CD1c-positive myeloid dendritic cell (primary cell): ENCODE measurements around the gene CLASP2.

Source experiments
- DNase-seq: peaks from one replicate; pipeline ENCODE4 v3.0.0-alpha.2; 2016; ENCODE audit errors: extremely low spot score

CLASP2 gene

DNA sequence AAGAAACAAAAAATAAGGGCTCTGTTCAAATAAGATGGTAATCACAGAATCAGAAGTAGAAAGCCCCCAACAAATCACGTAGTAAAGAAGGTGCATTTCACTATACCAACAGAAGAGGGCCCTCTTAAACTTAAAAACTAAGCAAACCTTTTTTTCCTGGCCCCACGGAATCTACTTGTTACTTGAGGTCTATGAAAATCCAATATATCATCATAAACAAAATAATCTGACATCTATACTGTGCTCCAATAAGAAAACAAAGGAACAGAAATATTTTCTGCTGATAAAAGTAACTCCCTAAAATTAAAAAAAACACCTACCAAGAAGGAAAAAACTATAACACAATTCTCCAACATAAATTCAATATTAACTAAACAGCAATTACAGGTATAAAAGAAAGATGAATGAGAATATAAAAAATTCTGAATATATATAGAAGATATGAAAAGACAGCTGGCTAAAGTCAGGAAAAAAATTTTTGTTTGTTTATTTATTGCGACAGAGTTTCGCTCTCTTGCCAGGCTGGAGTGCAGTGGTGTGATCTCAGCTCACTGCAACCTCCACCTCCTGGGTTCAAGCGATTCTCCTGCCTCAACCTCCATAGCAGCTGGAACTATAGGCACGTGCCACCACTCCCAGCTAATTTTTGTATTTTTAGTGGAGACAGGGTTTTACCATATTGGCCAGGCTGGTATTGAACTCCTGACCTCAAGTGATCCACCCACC is 81.8 kb downstream of the CLASP2 start:
- peak; percentile 54 for DNase-seq

DNA sequence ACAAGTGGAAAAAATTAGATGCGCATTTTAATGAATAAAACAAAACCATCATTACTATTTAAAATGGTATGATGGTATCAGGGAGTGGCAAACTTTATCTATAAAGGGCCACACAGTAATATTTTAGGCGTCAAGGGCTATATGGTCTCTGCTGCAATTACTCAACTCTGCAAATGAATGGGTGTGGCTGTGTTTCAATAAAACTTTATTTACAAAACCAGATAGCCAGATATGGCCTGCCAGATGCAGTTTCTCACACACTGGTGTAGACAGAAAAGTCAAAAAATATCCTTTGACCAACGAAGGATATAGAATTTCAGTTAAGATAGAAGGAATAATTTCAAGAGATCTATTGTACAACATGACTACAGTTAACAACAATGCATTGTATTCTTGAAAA is 83.8 kb downstream of the CLASP2 start:
- DNase-seq = no peak

- DNase-seq = no peak
Observed at GRCh38 chr3:33629219-33629618, 88.8 kb downstream of the CLASP2 start.

GRCh38 chr3:33624756-33625155 is 93.3 kb downstream of the CLASP2 start:
- DNase-seq = no peak

- DNase-seq = no peak
Observed at GRCh38 chr3:33613041-33613440, 105.0 kb downstream of the CLASP2 start.

DNA sequence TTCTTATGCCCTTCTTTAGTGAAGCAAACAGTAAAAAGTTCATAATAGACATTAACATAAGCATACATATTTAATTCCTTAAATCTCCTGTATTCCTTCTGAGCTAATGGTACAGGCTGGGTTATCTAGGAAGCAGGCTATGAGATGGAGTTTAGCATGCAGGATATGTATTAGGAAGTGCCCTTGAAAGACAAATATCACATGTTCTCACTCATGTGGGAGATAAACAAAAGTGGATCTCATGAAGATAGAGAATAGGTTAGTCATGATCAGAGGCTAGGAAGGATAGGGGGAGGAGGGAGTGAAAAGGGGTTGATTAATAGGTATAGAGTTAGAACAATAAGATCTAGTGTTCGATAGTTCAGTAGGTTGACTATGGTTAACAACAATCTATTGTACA is 105.4 kb downstream of the CLASP2 start:
- no peak for DNase-seq

GRCh38 chr3:33602829-33603228 is 115.2 kb downstream of the CLASP2 start:
- DNase-seq = no peak

DNA sequence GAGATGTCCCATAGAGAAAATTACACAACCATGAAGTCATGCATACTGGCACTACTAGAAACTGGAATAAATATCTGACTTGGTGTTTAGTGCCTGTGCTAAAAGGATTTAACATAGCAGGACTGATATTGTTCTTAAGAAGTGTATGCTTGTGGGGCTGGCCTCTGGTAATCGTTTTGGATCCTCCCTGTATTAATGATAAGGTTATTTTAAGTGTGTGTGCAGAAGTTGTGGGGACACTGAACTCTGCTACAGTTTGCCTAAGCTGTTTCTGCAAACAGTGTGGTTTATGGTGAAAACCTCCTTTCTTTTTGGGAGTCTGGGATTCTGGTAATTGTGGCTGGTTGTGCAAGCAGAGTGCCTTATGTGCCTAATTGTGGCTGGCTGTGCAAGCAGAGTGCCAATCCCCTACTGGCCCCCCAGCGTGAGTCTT is 120.8 kb downstream of the CLASP2 start:
- DNase-seq = no peak

GRCh38 chr3:33592999-33593398 is 125.1 kb downstream of the CLASP2 start:
- no peak for DNase-seq

GRCh38 chr3:33590541-33590940 is 127.5 kb downstream of the CLASP2 start:
- DNase-seq = no peak

DNA sequence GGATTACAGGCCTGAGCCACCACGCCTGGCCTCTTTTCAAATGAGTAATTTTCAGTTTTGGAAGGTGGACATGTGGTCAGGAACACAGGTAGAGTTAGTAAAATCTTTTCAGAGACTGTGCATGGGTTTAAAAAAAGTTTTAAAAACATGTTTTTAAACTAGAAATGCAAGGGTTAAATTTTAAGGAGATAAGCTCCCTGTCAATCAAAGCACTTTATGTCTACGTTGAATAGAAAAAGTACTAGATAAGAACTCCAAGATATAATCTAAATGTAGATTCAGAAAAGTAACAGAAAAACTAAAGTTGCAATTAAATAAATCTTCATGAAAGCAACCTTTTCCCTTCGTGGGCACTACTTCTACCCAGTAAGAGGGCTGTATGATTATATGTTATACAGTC is 131.7 kb downstream of the CLASP2 start:
- DNase-seq = no peak

- no peak for DNase-seq
Observed at GRCh38 chr3:33582234-33582633, 135.8 kb downstream of the CLASP2 start.

DNA sequence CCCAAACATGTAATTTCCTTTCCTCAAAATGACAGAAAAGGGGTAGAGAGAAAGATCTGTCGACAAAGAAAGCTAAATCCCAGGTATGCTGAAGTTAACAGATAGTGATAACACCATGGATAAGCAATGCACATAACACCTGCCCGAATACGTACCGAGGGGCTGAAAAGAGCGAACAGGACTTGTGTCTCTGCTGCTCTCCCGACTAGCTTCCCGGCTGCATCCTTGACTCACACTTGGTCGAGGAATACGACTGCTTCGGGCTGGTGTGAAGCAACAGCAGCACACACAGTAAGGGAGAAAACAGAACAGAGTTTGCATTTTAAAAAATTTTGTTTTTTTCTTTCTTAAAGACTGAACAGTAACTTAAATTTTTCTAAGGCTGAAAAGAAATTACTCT is 136.4 kb downstream of the CLASP2 start:
- DNase-seq = no peak

- no peak for DNase-seq
Observed at GRCh38 chr3:33579840-33580239, 138.2 kb downstream of the CLASP2 start.

DNA sequence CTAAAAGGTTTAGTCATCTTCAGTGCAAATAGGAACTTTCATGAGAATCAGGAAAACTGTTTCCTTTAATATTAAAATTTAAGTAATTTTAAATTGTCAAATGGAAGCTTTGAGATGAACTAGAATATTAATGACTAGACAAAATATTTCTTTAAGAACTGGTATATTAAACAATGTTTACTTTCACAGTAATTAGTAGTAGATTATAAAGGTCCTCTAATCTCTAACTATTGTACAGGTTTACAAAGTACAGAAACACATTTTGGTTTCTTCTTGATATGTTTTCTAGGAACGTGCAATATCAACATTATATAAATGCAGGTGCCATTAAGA is 138.9 kb downstream of the CLASP2 start:
- DNase-seq = no peak

- no peak for DNase-seq
Observed at GRCh38 chr3:33578325-33579177, 139.5 kb downstream of the CLASP2 start.

DNA sequence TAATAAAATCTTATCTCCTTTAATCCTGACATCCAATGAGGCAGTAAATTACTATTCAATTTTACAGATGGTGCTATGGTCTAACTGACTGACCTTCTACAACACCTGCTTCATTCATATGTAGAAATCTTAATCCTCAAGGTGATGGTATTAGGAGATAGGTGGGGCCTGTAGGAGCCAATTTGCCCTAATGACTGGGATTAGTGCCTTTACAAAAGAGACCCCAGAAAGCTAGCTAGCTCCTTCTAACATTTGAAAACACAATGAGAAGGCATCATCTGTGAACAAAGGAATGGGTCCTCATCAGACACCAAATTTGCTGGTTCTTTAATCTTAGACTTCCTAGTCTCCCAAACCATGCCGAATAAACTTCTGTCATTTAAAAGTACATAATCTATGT is 140.5 kb downstream of the CLASP2 start:
- no peak for DNase-seq

- no peak for DNase-seq
Observed at GRCh38 chr3:33577173-33577572, 140.9 kb downstream of the CLASP2 start.

DNA sequence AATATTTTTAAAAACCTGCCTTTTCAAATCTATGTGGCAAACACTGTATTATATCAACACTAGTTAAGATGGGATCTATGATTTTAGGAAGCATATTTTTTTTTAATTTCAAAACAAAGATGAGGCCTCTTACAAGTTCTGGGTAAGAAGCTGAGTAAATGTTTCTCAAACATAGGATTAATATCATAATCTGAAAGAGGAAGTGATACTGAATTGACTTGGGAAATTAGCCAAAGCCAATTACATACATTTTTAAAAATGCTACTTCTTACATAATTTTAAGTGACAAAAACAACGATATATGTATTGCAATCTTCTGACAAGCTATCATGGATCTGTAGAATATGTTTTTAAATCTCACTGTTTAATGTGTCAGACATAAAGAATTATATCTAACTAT is 142.7 kb downstream of the CLASP2 start:
- peak; percentile 71 for DNase-seq

GRCh38 chr3:33557829-33558228 is 160.2 kb downstream of the CLASP2 start:
- DNase-seq = no peak

DNA sequence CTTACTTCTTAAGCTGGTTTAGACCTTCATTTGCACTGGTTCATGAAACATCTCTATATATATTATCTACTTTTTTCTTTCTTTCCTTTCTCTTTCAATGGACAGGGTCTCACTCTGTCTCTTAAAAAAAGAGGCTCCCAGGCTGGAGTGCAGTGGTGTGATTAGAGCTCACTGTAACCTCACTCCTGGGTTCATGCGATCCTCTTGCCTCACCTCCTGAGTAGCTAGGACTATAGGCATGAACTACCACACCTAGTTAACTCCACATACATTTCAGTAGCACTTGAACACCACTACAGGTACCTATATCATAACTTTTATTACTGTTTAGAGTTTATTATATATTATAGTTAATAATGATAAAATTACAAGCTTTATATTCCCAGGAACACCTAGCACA is 160.8 kb downstream of the CLASP2 start:
- no peak for DNase-seq

GRCh38 chr3:33547101-33547500 is 171.0 kb downstream of the CLASP2 start:
- DNase-seq = no peak

DNA sequence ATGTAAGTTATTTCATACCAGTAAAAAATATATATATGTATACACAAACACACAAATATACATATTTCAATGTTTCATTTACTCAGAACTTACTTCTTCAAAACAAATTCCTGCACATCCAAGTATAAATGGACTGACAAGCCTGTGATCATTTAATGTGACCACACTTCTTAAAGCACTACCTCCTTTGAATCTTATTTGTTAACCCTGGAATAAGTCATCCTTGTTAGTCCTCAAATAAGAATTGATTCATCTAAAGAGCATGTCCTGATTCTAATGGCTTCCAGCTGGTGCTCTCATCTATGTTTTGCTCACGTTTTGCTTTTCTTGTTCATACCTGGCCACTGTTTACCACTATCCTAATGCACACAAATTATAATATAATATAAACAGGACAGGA is 173.9 kb downstream of the CLASP2 start:
- no peak for DNase-seq
